Spleen (tissue), 11 donors: ENCODE results near the gene DLG1. TPM values are rescaled to one million over a fixed set of nuclear protein-coding genes. Genes with fewer than 3 reads are reported as not detected.

Experiments
- DNase-seq: peaks from one replicate; pipeline ENCODE4 v3.0.0-alpha.2; 2020
- H3K27ac ChIP-seq, 8 donors: fragments of 200-600 bp; sonication (generic) in 7 of 8; 1 replicate in 4 of 8; 2 replicates in 4 of 8; pipeline versions ENCODE4 v1.5.0 to v1.8.0; 2016 to 2021; ENCODE audit warnings: inconsistent platforms in 4 of 8, mild to moderate bottlenecking in 4 of 8, moderate library complexity in 1 of 8
- H3K27me3 ChIP-seq, 7 donors: fragments of 200-600 bp; sonication (generic) in 6 of 7; replicated peaks in 1 of 7; 1 replicate in 4 of 7; 2 replicates in 3 of 7; pipeline versions ENCODE4 v1.5.0 to v1.8.0; 2016 to 2021; ENCODE audit warnings: inconsistent platforms in 3 of 7, mild to moderate bottlenecking in 1 of 7
- H3K36me3 ChIP-seq, 6 donors: fragments of 200-600 bp; sonication (generic) in 5 of 6; 1 replicate in 4 of 6; 2 replicates in 2 of 6; pipeline versions ENCODE4 v1.5.0 to v1.8.0; 2016 to 2021; ENCODE audit warnings: inconsistent platforms in 2 of 6
- H3K4me1 ChIP-seq, 6 donors: fragments of 200-600 bp; sonication (generic) in 5 of 6; 1 replicate in 3 of 6; 2 replicates in 3 of 6; pipeline versions ENCODE4 v1.5.0 to v1.8.0; 2016 to 2021; ENCODE audit warnings: inconsistent platforms in 3 of 6
- H3K4me3 ChIP-seq, 8 donors: fragments of 200-600 bp; sonication (generic) in 7 of 8; 1 replicate in 4 of 8; 2 replicates in 4 of 8; pipeline versions ENCODE4 v1.5.0 to v1.8.0; 2016 to 2021; ENCODE audit warnings: inconsistent platforms in 4 of 8, mild to moderate bottlenecking in 4 of 8, moderate library complexity in 2 of 8
- H3K9me3 ChIP-seq, 8 donors: fragments of 200-600 bp; sonication (generic) in 7 of 8; 1 replicate in 4 of 8; 2 replicates in 4 of 8; pipeline versions ENCODE4 v1.5.0 to v1.8.0; 2016 to 2021; ENCODE audit warnings: inconsistent platforms in 4 of 8
- POLR2A ChIP-seq, 3 donors: fragments of 450-650 bp; IDR thresholded peaks; one replicate each; pipeline ENCODE4 v1.5.1; 2017; ENCODE audit warnings: antibody characterized with exemption in 3 of 3, mild to moderate bottlenecking in 1 of 3
- POLR2AphosphoS5 ChIP-seq, 3 donors: sonication (generic); formaldehyde crosslinking; IDR thresholded peaks; one replicate each; pipeline ENCODE4 v1.5.1; 2017; ENCODE audit warnings: antibody characterized with exemption in 3 of 3
- WGBS, 5 donors: extraction: QIAGEN DNeasy Blood & Tissue Kit in 3 of 5; methylation state at CpG; one replicate each; pipeline versions ENCODE4 v1.1.5 to v1.1.7; 2013 to 2018; 5-methylcytosine and 5-hydroxymethylcytosine counted together
- intact Hi-C: fragments of 100-400 bp; cut with DNase I; formaldehyde crosslinking; loops from one replicate; pipeline ENCODE4 v1.15.0; 2023; ENCODE audit warnings: low total_unique reads
- polyA plus RNA-seq, 3 donors: library from polyadenylated mRNA; stranded (reverse); fragments of 200-250 nt; gene quantifications; one replicate each; pipeline ENCODE4 v1.2.1, GENCODE V29; 2013
- total RNA-seq, 7 donors: library from RNA; depleted of rRNA in 3 of 7; stranded (reverse); fragments of >200 nt in 3 of 7; fragmentation: NEBNext Ultra II Directional in 4 of 7; extraction: Animal tissue kit (Norgen Biotek cat#: 25700) in 4 of 7; gene quantifications; one replicate each; pipeline versions ENCODE4 v1.1.0 to v1.2.1, GENCODE V29; 2016 to 2021
- TF ChIP-seq, protein P1 (sequence below), 11 experiments: fragments of 200-600 bp in 7 of 11; fragments of 450-650 bp in 4 of 11; sonication (generic) in 4 of 11; IDR thresholded peaks in 8 of 11; conservative IDR thresholded peaks in 3 of 11; 1 replicate in 7 of 11; 2 replicates in 4 of 11; pipeline versions ENCODE4 v1.4.0 to v1.8.0; 2016 to 2021; ENCODE audit warnings: antibody characterized with exemption in 11 of 11, inconsistent platforms in 4 of 11, mild to moderate bottlenecking in 1 of 11
- donor health status: healthy with polysubstance abuse.
- donor health status: DM: no; HTN: no; CAD: no; lungs with moderate emphysema.
- donor health status: DM: no; HTN: no; CAD: no.
- donor health status: Bipolar disorder and iron deficiency.
- donor health status: healthy.
- donor health status: DM: no; HTN: no; CAD: no.
- donor health status: DM: yes; HTN: yes; CAD: no.

Gene DLG1
- total and polyA plus RNA-seq, 10 donors = 11.0 to 92.3 (median 59.1) TPM

DNA sequence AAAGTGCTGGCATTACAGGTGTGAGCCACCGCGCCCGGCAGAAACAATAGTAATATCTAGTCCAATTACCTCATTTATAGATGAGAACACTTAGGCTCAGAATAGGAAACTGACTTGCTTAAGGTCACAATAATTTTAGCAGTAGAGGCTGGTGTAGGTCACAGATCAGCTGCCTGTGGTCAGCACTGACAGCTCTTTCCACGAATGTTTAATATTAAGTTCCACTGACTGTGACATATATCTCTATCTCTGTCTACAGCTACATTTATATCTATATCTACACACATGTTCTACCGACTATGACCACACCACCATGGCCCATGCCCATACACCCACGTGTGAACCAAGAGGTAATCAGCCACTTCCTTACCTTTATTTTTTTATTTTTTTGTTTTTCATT, 40.2 kb upstream of the DLG1 start:
- H3K27me3 ChIP-seq = no peaks in the 10 kb centered on the region
- no peaks in the 10 kb centered on the region for H3K4me1 ChIP-seq
- H3K27ac ChIP-seq = no peak overlapping the region
- 75 to 83% (median 81%) methylated on average over 6 of the region's 6 CpGs for WGBS, 5 donors
- TF ChIP-seq POLR2A (IDR thresholded peaks at IDR 0.05) (no peak), POLR2AphosphoS5 (IDR thresholded peaks at IDR 0.05) (no peak)
- TF ChIP-seq, protein P1, sequence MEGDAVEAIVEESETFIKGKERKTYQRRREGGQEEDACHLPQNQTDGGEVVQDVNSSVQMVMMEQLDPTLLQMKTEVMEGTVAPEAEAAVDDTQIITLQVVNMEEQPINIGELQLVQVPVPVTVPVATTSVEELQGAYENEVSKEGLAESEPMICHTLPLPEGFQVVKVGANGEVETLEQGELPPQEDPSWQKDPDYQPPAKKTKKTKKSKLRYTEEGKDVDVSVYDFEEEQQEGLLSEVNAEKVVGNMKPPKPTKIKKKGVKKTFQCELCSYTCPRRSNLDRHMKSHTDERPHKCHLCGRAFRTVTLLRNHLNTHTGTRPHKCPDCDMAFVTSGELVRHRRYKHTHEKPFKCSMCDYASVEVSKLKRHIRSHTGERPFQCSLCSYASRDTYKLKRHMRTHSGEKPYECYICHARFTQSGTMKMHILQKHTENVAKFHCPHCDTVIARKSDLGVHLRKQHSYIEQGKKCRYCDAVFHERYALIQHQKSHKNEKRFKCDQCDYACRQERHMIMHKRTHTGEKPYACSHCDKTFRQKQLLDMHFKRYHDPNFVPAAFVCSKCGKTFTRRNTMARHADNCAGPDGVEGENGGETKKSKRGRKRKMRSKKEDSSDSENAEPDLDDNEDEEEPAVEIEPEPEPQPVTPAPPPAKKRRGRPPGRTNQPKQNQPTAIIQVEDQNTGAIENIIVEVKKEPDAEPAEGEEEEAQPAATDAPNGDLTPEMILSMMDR (IDR thresholded peaks at IDR 0.05 in 8 of 11, conservative IDR thresholded peaks at IDR 0.05 in 3 of 11) = no peak
- H3K9me3 ChIP-seq = no peaks in the 10 kb centered on the region
- intact Hi-C loops = no loop called here
- H3K4me3 ChIP-seq = no peak overlapping the region
- H3K36me3 ChIP-seq = no peaks in the 10 kb centered on the region
- no peak for DNase-seq

- Histone ChIP-seq H3K36me3 (no peaks in the 10 kb centered on the region), H3K27me3 (no peaks in the 10 kb centered on the region), H3K27ac (no peak overlapping the region), H3K9me3 (no peaks in the 10 kb centered on the region), H3K4me3 (no peak overlapping the region), H3K4me1 (no peaks in the 10 kb centered on the region)
- DNase-seq = no peak
- TF ChIP-seq POLR2AphosphoS5 (IDR thresholded peaks at IDR 0.05) (no peak), POLR2A (IDR thresholded peaks at IDR 0.05) (no peak)
- TF ChIP-seq, protein P1 (IDR thresholded peaks at IDR 0.05 in 8 of 11, conservative IDR thresholded peaks at IDR 0.05 in 3 of 11) = no peak
- 83 to 94% (median 91%) methylated on average over 4 of the region's 4 CpGs for WGBS, 5 donors
- intact Hi-C loops = no loop called here
Observed at GRCh38 chr3:197337656-197338055, 39.2 kb upstream of the DLG1 start.

GRCh38 chr3:197337214-197337613, 38.8 kb upstream of the DLG1 start:
- Histone ChIP-seq H3K4me1 (no peaks in the 10 kb centered on the region), H3K27me3 (no peaks in the 10 kb centered on the region), H3K9me3 (no peaks in the 10 kb centered on the region), H3K4me3 (no peak overlapping the region), H3K36me3 (no peaks in the 10 kb centered on the region), H3K27ac (no peak overlapping the region)
- DNase-seq = no peak
- intact Hi-C loops = no loop called here
- WGBS, 5 donors = 93 to 98% (median 96%) methylated on average over 5 of the region's 5 CpGs
- no peak for TF ChIP-seq POLR2A (IDR thresholded peaks at IDR 0.05)
- TF ChIP-seq, protein P1 (IDR thresholded peaks at IDR 0.05 in 8 of 11, conservative IDR thresholded peaks at IDR 0.05 in 3 of 11) = no peak
- TF ChIP-seq POLR2AphosphoS5 (IDR thresholded peaks at IDR 0.05) = no peak

GRCh38 chr3:197336348-197336747, 37.9 kb upstream of the DLG1 start:
- intact Hi-C loops = no loop called here
- Histone ChIP-seq H3K36me3 (no peaks in the 10 kb centered on the region), H3K4me1 (no peaks in the 10 kb centered on the region), H3K4me3 (no peak overlapping the region), H3K27ac (no peak overlapping the region), H3K27me3 (no peaks in the 10 kb centered on the region), H3K9me3 (no peaks in the 10 kb centered on the region)
- DNase-seq = no peak
- TF ChIP-seq POLR2AphosphoS5 (IDR thresholded peaks at IDR 0.05) = no peak
- TF ChIP-seq, protein P1 (IDR thresholded peaks at IDR 0.05 in 8 of 11, conservative IDR thresholded peaks at IDR 0.05 in 3 of 11) = no peak
- 49 to 68% (median 60%) methylated on average over 4 of the region's 4 CpGs for WGBS, 5 donors
